ENCODE measurements around the gene ZSCAN21. TPM values are rescaled to one million over a fixed set of nuclear protein-coding genes. Genes with fewer than 3 reads are reported as not detected.

ZSCAN21 gene
- total and polyA plus RNA-seq, 7 donors: 6.8 to 25.6 (median 12.2) TPM

- Histone ChIP-seq H3K9me3 (no peaks in the 10 kb centered on the region), H3K4me1 (peaks cover 6% of the 10 kb centered on the region), H3K4me3 (no peak overlapping the region), H3K27me3 (ENCODE audit: insufficient read depth in 3 of 3, low read length in 2 of 3) (no peaks in the 10 kb centered on the region), H3K27ac (no peak overlapping the region), H3K36me3 (ENCODE audit: insufficient read depth in 1 of 2, low read depth in 1 of 2) (peaks cover 5 to 85% of the 10 kb centered on the region in 2 donors)
- WGBS, 3 donors: 87 to 88% (median 88%) methylated on average over 12 of the region's 12 CpGs
- ATAC-seq: no peak
- no peak for DNase-seq
- no peak for TF ChIP-seq CTCF (IDR thresholded peaks at IDR 0.05)
- intact Hi-C loops (cut with DNase I): no loop called here
Observed at GRCh38 chr7:100024020-100024619, 25.5 kb upstream of the ZSCAN21 start.

- intact Hi-C loops (cut with DNase I): no loop called here
- Histone ChIP-seq H3K9me3 (no peaks in the 10 kb centered on the region), H3K4me1 (no peaks in the 10 kb centered on the region), H3K4me3 (no peak overlapping the region), H3K36me3 (ENCODE audit: insufficient read depth in 1 of 2, low read depth in 1 of 2) (peaks cover 8 to 99% of the 10 kb centered on the region in 2 donors), H3K27me3 (ENCODE audit: insufficient read depth in 3 of 3, low read length in 2 of 3) (no peaks in the 10 kb centered on the region), H3K27ac (no peak overlapping the region)
- no peak for DNase-seq
- WGBS, 3 donors: 83 to 94% (median 85%) methylated on average over 11 of the region's 11 CpGs
- ATAC-seq: no peak
- TF ChIP-seq CTCF (IDR thresholded peaks at IDR 0.05): no peak
Observed at GRCh38 chr7:100027197-100027596, 22.4 kb upstream of the ZSCAN21 start.

- Histone ChIP-seq H3K27ac (no peak overlapping the region), H3K36me3 (ENCODE audit: insufficient read depth in 1 of 2, low read depth in 1 of 2) (peaks cover 5 to 100% of the 10 kb centered on the region in 2 donors), H3K4me3 (no peak overlapping the region), H3K4me1 (no peaks in the 10 kb centered on the region), H3K27me3 (ENCODE audit: insufficient read depth in 3 of 3, low read length in 2 of 3) (no peaks in the 10 kb centered on the region), H3K9me3 (no peaks in the 10 kb centered on the region)
- intact Hi-C loops (cut with DNase I): no loop called here
- no peak for TF ChIP-seq CTCF (IDR thresholded peaks at IDR 0.05)
- ATAC-seq (no peak), DNase-seq (no peak)
- 82 to 92% (median 88%) methylated on average over 5 of the region's 5 CpGs for WGBS, 3 donors
Observed at GRCh38 chr7:100029596-100029995, 20.0 kb upstream of the ZSCAN21 start.

GRCh38 chr7:100033526-100033925 is 16.0 kb upstream of the ZSCAN21 start:
- intact Hi-C loops (cut with DNase I): no loop called here
- Histone ChIP-seq H3K9me3 (no peaks in the 10 kb centered on the region), H3K27me3 (ENCODE audit: insufficient read depth in 3 of 3, low read length in 2 of 3) (no peaks in the 10 kb centered on the region), H3K4me1 (no peaks in the 10 kb centered on the region), H3K36me3 (ENCODE audit: insufficient read depth in 1 of 2, low read depth in 1 of 2) (peaks cover 10 to 93% of the 10 kb centered on the region in 2 donors), H3K4me3 (no peak overlapping the region), H3K27ac (no peak overlapping the region)
- no peak for TF ChIP-seq CTCF (IDR thresholded peaks at IDR 0.05)
- ATAC-seq: no peak
- WGBS, 3 donors: 85 to 95% (median 91%) methylated on average over 6 of the region's 6 CpGs
- no peak for DNase-seq
